MM.1S (cell line): Measurements from ENCODE around the gene SPAG7.

ENCODE experiments used
- DNase-seq: peaks from one replicate; pipeline ENCODE4 v3.0.0-alpha.2; 2015
- H2AFZ ChIP-seq: fragments of 300-600 bp; sonication (generic); 2 replicates; pipeline ENCODE4 v1.6.0; 2016; ENCODE audit warnings: antibody characterized with exemption, low read length
- H3F3A ChIP-seq: fragments of 300-600 bp; sonication (generic); 2 replicates; pipeline ENCODE4 v1.6.1; 2016; ENCODE audit warnings: mild to moderate bottlenecking, antibody characterized with exemption, low read length, moderate library complexity, mixed read lengths; ENCODE audit not compliant: insufficient read depth
- H3K27ac ChIP-seq: fragments of 300-600 bp; sonication (generic); 2 replicates; pipeline ENCODE4 v1.5.1; 2016; ENCODE audit warnings: mild to moderate bottlenecking, low read length
- H3K27me3 ChIP-seq: fragments of 300-600 bp; sonication (generic); replicated peaks from 2 replicates; pipeline ENCODE4 v1.6.0; 2016; ENCODE audit warnings: low read length; ENCODE audit not compliant: insufficient read depth
- H3K36me3 ChIP-seq: fragments of 300-600 bp; sonication (generic); replicated peaks from 2 replicates; pipeline ENCODE4 v1.6.1; 2016; ENCODE audit warnings: mild to moderate bottlenecking, low read length, mixed read lengths; ENCODE audit not compliant: insufficient read depth
- H3K4me1 ChIP-seq: fragments of 300-600 bp; sonication (generic); 2 replicates; pipeline ENCODE4 v1.6.1; 2016; ENCODE audit warnings: low read length, mixed read lengths
- H3K4me2 ChIP-seq: fragments of 300-600 bp; sonication (generic); 2 replicates; pipeline ENCODE4 v1.6.0; 2016; ENCODE audit warnings: low read depth, low read length
- H3K4me3 ChIP-seq: fragments of 300-600 bp; sonication (generic); 2 replicates; pipeline ENCODE4 v1.5.1; 2016; ENCODE audit warnings: low read length, mixed read lengths
- H3K79me2 ChIP-seq: fragments of 300-600 bp; sonication (generic); 2 replicates; pipeline ENCODE4 v1.6.1; 2016; ENCODE audit warnings: mixed run types, low read length, mixed read lengths
- H3K9ac ChIP-seq: fragments of 300-600 bp; sonication (generic); 2 replicates; pipeline ENCODE4 v1.6.1; 2016; ENCODE audit warnings: low read length, mixed read lengths
- H3K9me2 ChIP-seq: fragments of 300-600 bp; sonication (generic); replicated peaks from 2 replicates; pipeline ENCODE4 v1.6.1; 2016; ENCODE audit warnings: mild to moderate bottlenecking, low read length, mixed read lengths; ENCODE audit not compliant: insufficient read depth
- H3K9me3 ChIP-seq: fragments of 300-600 bp; sonication (generic); replicated peaks from 2 replicates; pipeline ENCODE4 v1.6.1; 2016; ENCODE audit warnings: mild to moderate bottlenecking, low read length, mixed read lengths; ENCODE audit not compliant: insufficient read depth
- H4K20me1 ChIP-seq: fragments of 300-600 bp; sonication (generic); 2 replicates; pipeline ENCODE4 v1.6.1; 2016; ENCODE audit warnings: mild to moderate bottlenecking, low read length, moderate library complexity, mixed read lengths; ENCODE audit not compliant: insufficient read depth
- EZH2 ChIP-seq: fragments of 300-600 bp; sonication (generic); optimal IDR thresholded peaks from 2 replicates; pipeline ENCODE3; 2017; ENCODE audit warnings: low read depth, mild to moderate bottlenecking, antibody characterized with exemption, low read length, mixed read lengths
- EZH2phosphoT487 ChIP-seq: fragments of 300-600 bp; sonication (generic); IDR thresholded peaks from 2 replicates; pipeline ENCODE4 v1.6.1; 2018; ENCODE audit warnings: antibody characterized with exemption, low read length
- TF ChIP-seq, protein P1 (sequence below): fragments of 300-600 bp; sonication (generic); IDR thresholded peaks from 2 replicates; pipeline ENCODE4 v1.5.1; 2016; ENCODE audit warnings: antibody characterized with exemption, low read length, mixed read lengths

SPAG7 gene

DNA sequence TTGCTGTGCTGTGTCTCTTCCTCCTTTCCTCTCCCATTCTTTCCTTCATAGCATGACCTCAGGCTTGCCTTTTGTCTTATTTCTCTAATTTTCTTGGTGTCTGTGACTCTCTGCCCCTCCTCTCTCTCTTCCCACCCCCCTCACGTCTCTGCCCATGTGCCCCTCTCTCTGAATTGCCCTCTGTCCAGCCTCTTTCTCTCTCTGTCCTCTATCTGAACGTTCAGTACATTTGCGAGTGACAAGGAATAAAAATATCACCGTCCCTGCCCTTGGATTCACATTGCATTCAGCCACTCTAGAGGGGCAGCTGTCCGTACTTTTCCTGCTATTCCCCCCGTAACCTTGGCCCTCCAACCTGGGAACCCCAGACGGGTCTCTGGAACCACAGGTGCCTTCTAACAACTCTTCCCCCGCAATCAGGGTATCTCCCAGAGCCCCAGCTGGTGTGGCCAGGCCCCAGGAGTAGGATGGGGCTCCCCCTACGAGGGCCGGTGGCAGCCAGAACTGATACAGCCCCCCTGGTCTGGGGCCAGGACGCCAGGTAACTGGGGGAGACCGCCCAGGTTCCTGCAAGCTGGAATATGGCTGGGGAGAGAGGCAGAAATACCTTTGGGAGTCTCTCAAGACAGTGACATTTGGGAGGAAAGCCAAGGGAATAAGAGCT is 31.9 kb upstream of the SPAG7 start:
- Histone ChIP-seq H2AFZ (no peak overlapping the region), H3K9ac (no peak overlapping the region), H3K9me2 (no peaks in the 10 kb centered on the region), H3F3A (peaks cover 5% of the 10 kb centered on the region; the same call in 1 of the 2 replicates), H3K4me2 (peak overlapping the region; percentile 99; the same call in 1 of the 2 replicates), H3K36me3 (no peaks in the 10 kb centered on the region), H3K4me3 (0 out of 2 replicates have a peak overlapping the region, but pooled peaks have one; percentile 95), H3K27me3 (no peaks in the 10 kb centered on the region; the same call in 1 of the 2 replicates), H3K27ac (no peak overlapping the region), H3K4me1 (peaks cover 18% of the 10 kb centered on the region), H3K9me3 (no peaks in the 10 kb centered on the region), H3K79me2 (peaks cover 15% of the 10 kb centered on the region), H4K20me1 (no peaks in the 10 kb centered on the region)
- TF ChIP-seq EZH2phosphoT487 = no peak
- TF ChIP-seq, protein P1, sequence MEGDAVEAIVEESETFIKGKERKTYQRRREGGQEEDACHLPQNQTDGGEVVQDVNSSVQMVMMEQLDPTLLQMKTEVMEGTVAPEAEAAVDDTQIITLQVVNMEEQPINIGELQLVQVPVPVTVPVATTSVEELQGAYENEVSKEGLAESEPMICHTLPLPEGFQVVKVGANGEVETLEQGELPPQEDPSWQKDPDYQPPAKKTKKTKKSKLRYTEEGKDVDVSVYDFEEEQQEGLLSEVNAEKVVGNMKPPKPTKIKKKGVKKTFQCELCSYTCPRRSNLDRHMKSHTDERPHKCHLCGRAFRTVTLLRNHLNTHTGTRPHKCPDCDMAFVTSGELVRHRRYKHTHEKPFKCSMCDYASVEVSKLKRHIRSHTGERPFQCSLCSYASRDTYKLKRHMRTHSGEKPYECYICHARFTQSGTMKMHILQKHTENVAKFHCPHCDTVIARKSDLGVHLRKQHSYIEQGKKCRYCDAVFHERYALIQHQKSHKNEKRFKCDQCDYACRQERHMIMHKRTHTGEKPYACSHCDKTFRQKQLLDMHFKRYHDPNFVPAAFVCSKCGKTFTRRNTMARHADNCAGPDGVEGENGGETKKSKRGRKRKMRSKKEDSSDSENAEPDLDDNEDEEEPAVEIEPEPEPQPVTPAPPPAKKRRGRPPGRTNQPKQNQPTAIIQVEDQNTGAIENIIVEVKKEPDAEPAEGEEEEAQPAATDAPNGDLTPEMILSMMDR = no peak
- no peak for TF ChIP-seq EZH2
- no peak for DNase-seq

DNA sequence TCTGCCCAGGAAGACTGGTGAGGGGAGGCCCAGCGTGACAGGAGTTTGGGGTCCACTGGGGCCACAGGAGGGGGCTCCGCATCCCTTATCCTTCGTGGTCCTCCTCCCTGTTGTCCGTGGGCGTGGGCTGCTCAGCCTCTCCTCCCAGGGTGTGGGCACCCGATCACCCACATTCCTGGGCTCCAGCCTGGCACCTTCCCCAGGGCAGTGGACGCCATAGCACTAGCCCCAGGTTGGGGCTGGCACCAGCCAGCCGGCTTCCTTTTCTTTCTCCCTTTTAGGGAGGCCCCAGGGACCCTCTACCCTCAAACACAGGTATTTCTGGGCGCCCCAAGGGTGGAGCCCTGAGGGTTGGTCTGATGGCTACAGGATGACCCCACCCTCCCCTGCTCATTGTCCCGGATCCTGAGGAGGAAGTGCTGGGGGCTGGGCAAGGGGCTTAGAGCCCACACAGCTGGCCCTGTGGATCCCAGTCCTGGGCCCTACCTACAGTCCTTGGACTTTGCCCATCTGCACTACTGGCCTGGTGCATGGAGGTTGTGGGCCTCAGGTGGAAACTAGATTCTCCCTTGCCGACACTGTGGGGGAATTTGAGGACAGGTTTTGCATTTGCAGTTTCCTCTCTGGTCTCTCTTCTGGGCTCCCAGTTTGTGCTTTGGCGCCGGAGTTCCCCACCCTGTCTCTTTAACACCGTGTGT is 31.3 kb upstream of the SPAG7 start:
- peak overlapping the region; percentile 72 for H3K9ac ChIP-seq
- no peak for DNase-seq
- no peak overlapping the region for H3K27ac ChIP-seq
- H3K4me1 ChIP-seq = peaks cover 18% of the 10 kb centered on the region
- peaks cover 5% of the 10 kb centered on the region; the same call in 1 of the 2 replicates for H3F3A ChIP-seq
- peak overlapping the region; percentile 93; the same call in 1 of the 2 replicates for H2AFZ ChIP-seq
- H3K27me3 ChIP-seq = no peaks in the 10 kb centered on the region; the same call in 1 of the 2 replicates
- TF ChIP-seq EZH2 = no peak
- H3K79me2 ChIP-seq = peaks cover 15% of the 10 kb centered on the region
- H3K9me2 ChIP-seq = no peaks in the 10 kb centered on the region
- H3K9me3 ChIP-seq = no peaks in the 10 kb centered on the region
- peak overlapping the region; percentile 99 for H3K4me2 ChIP-seq
- no peaks in the 10 kb centered on the region for H3K36me3 ChIP-seq
- no peaks in the 10 kb centered on the region for H4K20me1 ChIP-seq
- peak overlapping the region; percentile 95 for H3K4me3 ChIP-seq

DNA sequence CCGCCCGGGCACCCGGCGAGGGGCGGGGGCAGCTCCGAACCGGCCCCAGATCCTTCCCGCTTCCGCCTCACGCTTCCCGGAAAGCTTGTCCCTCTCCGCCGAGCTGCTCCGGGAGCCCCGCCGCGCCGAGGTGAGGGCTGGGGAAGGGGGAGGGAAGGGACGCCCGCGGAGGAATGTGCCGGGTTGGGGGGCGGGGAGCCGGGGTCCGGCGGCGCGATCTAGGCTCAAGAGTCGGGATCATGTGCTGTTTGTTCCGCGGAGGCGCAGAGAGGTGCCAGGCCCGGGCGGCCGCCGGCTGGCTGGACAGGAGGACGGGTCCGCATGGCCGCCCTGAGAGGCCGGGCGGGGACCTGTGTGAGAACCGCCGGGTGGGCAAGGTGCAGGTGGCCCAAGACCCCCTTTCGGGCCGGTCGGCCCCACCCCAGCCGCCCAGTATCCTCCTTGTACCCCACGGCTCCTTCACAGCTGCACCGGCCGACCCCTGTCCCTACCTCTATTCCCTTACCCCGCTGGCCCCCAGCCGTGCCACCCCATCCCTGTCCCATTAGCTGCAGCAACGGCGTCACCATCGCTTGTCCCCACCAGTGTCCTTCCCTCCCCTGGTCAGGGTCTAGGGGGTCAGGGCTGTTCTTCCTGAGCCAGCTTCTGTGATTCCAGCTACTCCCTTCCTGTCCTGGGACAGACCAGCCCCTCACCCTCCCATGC is 30.6 kb upstream of the SPAG7 start:
- Histone ChIP-seq H3K27me3 (no peaks in the 10 kb centered on the region; the same call in 1 of the 2 replicates), H3K9me3 (no peaks in the 10 kb centered on the region), H4K20me1 (no peaks in the 10 kb centered on the region), H3K4me3 (peak overlapping the region; percentile 95), H3F3A (peaks cover 5% of the 10 kb centered on the region; the same call in 1 of the 2 replicates), H3K9me2 (no peaks in the 10 kb centered on the region), H3K4me2 (peak overlapping the region; percentile 99), H2AFZ (peak overlapping the region; percentile 93), H3K9ac (peak overlapping the region; percentile 72), H3K79me2 (peaks cover 15% of the 10 kb centered on the region), H3K27ac (no peak overlapping the region), H3K4me1 (peaks cover 18% of the 10 kb centered on the region), H3K36me3 (no peaks in the 10 kb centered on the region)
- TF ChIP-seq, protein P1 = no peak
- no peak for TF ChIP-seq EZH2
- TF ChIP-seq EZH2phosphoT487 = no peak
- no peak for DNase-seq
